HCT116 (cell line): ENCODE data around the gene SLC10A2.

ENCODE experiments used
- CTCF ChIP-seq, 3 experiments: fragments of 200-600 bp in 1 of 3; sonication (generic) in 1 of 3; IDR thresholded peaks in 2 of 3; conservative IDR thresholded peaks in 1 of 3; 2 replicates each; pipeline ENCODE4 v1.5.1; 2012 to 2017; ENCODE audit warnings: low read depth in 2 of 3, low read length in 2 of 3, antibody characterized with exemption in 1 of 3, borderline replicate concordance in 1 of 3, control low read depth in 1 of 3, mild to moderate bottlenecking in 1 of 3, mixed read lengths in 1 of 3, mixed run types in 1 of 3, moderate library complexity in 1 of 3; ENCODE audit not compliant: insufficient read depth in 1 of 3
- EZH2 ChIP-seq: fragments of 200-600 bp; sonication (generic); IDR thresholded peaks from 2 replicates; pipeline ENCODE4 v1.6.1; 2017; ENCODE audit warnings: antibody characterized with exemption, mixed run types
- EZH2phosphoT487 ChIP-seq: fragments of 200-600 bp; IDR thresholded peaks from 2 replicates; pipeline ENCODE4 v1.6.1; 2018; ENCODE audit warnings: antibody characterized with exemption, borderline replicate concordance
- MAX ChIP-seq: IDR thresholded peaks from 2 replicates; pipeline ENCODE4 v1.6.1; 2012
- POLR2A ChIP-seq: IDR thresholded peaks from 2 replicates; pipeline ENCODE4 v1.7.0; 2011; ENCODE audit warnings: borderline replicate concordance; ENCODE audit not compliant: insufficient read depth, insufficient read length; ENCODE audit errors: extremely low read depth
- POLR2AphosphoS5 ChIP-seq: IDR thresholded peaks from 2 replicates; pipeline ENCODE4 v1.6.1; 2011; ENCODE audit warnings: mild to moderate bottlenecking, low read depth, low read length, moderate library complexity
- RAD21 ChIP-seq: IDR thresholded peaks from 2 replicates; pipeline ENCODE4 v1.6.1; 2012; ENCODE audit warnings: low read depth, mild to moderate bottlenecking
- SRF ChIP-seq: IDR thresholded peaks from 2 replicates; pipeline ENCODE4 v1.6.1; 2012; ENCODE audit warnings: low read depth

- no peak for TF ChIP-seq POLR2AphosphoS5
- TF ChIP-seq CTCF (IDR thresholded peaks at IDR 0.05 in 2 of 3, conservative IDR thresholded peaks at IDR 0.05 in 1 of 3; ENCODE audit: borderline replicate concordance in 1 of 3, insufficient read depth in 1 of 3, low read depth in 2 of 3, low read length in 2 of 3), result no peak
- TF ChIP-seq EZH2phosphoT487, result no peak
- TF ChIP-seq EZH2, result no peak
- no peak for TF ChIP-seq MAX
- no peak for TF ChIP-seq SRF
- no peak for TF ChIP-seq POLR2A
- no peak for TF ChIP-seq RAD21
Observed at GRCh38 chr13:103030776-103031175, 35.4 kb downstream of the SLC10A2 start.
